ENCODE measurements around the gene RUBCN. TPM values are rescaled to one million over a fixed set of nuclear protein-coding genes. Genes with fewer than 3 reads are reported as not detected.
A peak's percentile ranks its signal among the peaks of the same experiment; 100 is the strongest.
"Not testable (repeated sequence)": the region's sequence is repeated elsewhere in the genome, so short reads cannot be mapped to it uniquely, and the experiment has no call there.

Gene RUBCN
- total RNA-seq, 1 experiment from 2014 or later, result 25.6 TPM

GRCh38 chr3:197673170-197673569, 63.5 kb downstream of the RUBCN start:
- H3K36me3 ChIP-seq (ENCODE audit: insufficient read depth, low read length, poor library complexity, severe bottlenecking), result peaks cover 5% of the 10 kb centered on the region
- H3K27ac ChIP-seq (ENCODE audit: low read depth, low read length, poor library complexity, severe bottlenecking), result no peak overlapping the region
- ChIA-PET POLR2A (ENCODE audit: low non-redundant PET) (no interaction called here), CTCF (no interaction called here)
- H3K4me1 ChIP-seq (ENCODE audit: insufficient read depth, low read length, poor library complexity, severe bottlenecking), result no peaks in the 10 kb centered on the region
- no peak for DNase-seq (ENCODE audit: low spot score)
- no peaks in the 10 kb centered on the region for H3K27me3 ChIP-seq (replicated peaks; ENCODE audit: insufficient read depth, low read depth, low read length, poor library complexity)
- TF ChIP-seq, protein P1, sequence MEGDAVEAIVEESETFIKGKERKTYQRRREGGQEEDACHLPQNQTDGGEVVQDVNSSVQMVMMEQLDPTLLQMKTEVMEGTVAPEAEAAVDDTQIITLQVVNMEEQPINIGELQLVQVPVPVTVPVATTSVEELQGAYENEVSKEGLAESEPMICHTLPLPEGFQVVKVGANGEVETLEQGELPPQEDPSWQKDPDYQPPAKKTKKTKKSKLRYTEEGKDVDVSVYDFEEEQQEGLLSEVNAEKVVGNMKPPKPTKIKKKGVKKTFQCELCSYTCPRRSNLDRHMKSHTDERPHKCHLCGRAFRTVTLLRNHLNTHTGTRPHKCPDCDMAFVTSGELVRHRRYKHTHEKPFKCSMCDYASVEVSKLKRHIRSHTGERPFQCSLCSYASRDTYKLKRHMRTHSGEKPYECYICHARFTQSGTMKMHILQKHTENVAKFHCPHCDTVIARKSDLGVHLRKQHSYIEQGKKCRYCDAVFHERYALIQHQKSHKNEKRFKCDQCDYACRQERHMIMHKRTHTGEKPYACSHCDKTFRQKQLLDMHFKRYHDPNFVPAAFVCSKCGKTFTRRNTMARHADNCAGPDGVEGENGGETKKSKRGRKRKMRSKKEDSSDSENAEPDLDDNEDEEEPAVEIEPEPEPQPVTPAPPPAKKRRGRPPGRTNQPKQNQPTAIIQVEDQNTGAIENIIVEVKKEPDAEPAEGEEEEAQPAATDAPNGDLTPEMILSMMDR (conservative IDR thresholded peaks at IDR 0.05; ENCODE audit: low read depth, low read length), result no peak
- no peak for TF ChIP-seq EZH2 (IDR thresholded peaks at IDR 0.05; ENCODE audit: borderline replicate concordance, low read depth, low read length, poor library complexity, severe bottlenecking)
- TSS peak; percentile 25 for BruUV-seq (replicated peaks)
- intact Hi-C loops (cut with micrococcal nuclease; ENCODE audit: unreplicated experiment), result no loop called here
- H3K4me3 ChIP-seq (ENCODE audit: low read depth, low read length, poor library complexity, severe bottlenecking), result no peak overlapping the region
- no peaks in the 10 kb centered on the region for H3K9me3 ChIP-seq (ENCODE audit: low read depth, low read length, poor library complexity, severe bottlenecking)

- ChIA-PET CTCF (interaction anchor here (0.9 kb wide), 1 partner anchor 71 kb away, joined by 3 read pairs; no protein-coding TSS in a partner anchor), POLR2A (ENCODE audit: low non-redundant PET) (no interaction called here)
- Histone ChIP-seq H3K27me3 (replicated peaks; ENCODE audit: insufficient read depth, low read depth, low read length, poor library complexity) (no peaks in the 10 kb centered on the region), H3K4me1 (ENCODE audit: insufficient read depth, low read length, poor library complexity, severe bottlenecking) (no peaks in the 10 kb centered on the region), H3K9me3 (ENCODE audit: low read depth, low read length, poor library complexity, severe bottlenecking) (no peaks in the 10 kb centered on the region), H3K36me3 (ENCODE audit: insufficient read depth, low read length, poor library complexity, severe bottlenecking) (peaks cover 5% of the 10 kb centered on the region), H3K4me3 (ENCODE audit: low read depth, low read length, poor library complexity, severe bottlenecking) (no peak overlapping the region), H3K27ac (ENCODE audit: low read depth, low read length, poor library complexity, severe bottlenecking) (no peak overlapping the region)
- DNase-seq (ENCODE audit: low spot score), result no peak
- no peak for TF ChIP-seq EZH2 (IDR thresholded peaks at IDR 0.05; ENCODE audit: borderline replicate concordance, low read depth, low read length, poor library complexity, severe bottlenecking)
- TF ChIP-seq, protein P1 (conservative IDR thresholded peaks at IDR 0.05; ENCODE audit: low read depth, low read length), result no peak
- no TSS peak for BruUV-seq (replicated peaks)
- intact Hi-C loops (cut with micrococcal nuclease; ENCODE audit: unreplicated experiment), result no loop called here
Measured at GRCh38 chr3:197670361-197670760, 66.3 kb downstream of the RUBCN start.

GRCh38 chr3:197667968-197668367, 68.7 kb downstream of the RUBCN start:
- ChIA-PET CTCF (no interaction called here), POLR2A (ENCODE audit: low non-redundant PET) (no interaction called here)
- DNase-seq (ENCODE audit: low spot score), result no peak
- Histone ChIP-seq H3K27me3 (replicated peaks; ENCODE audit: insufficient read depth, low read depth, low read length, poor library complexity) (no peaks in the 10 kb centered on the region), H3K27ac (ENCODE audit: low read depth, low read length, poor library complexity, severe bottlenecking) (no peak overlapping the region), H3K36me3 (ENCODE audit: insufficient read depth, low read length, poor library complexity, severe bottlenecking) (no peaks in the 10 kb centered on the region), H3K4me1 (ENCODE audit: insufficient read depth, low read length, poor library complexity, severe bottlenecking) (no peaks in the 10 kb centered on the region), H3K9me3 (ENCODE audit: low read depth, low read length, poor library complexity, severe bottlenecking) (no peaks in the 10 kb centered on the region), H3K4me3 (ENCODE audit: low read depth, low read length, poor library complexity, severe bottlenecking) (no peak overlapping the region)
- TF ChIP-seq, protein P1 (conservative IDR thresholded peaks at IDR 0.05; ENCODE audit: low read depth, low read length), result no peak
- no peak for TF ChIP-seq EZH2 (IDR thresholded peaks at IDR 0.05; ENCODE audit: borderline replicate concordance, low read depth, low read length, poor library complexity, severe bottlenecking)
- intact Hi-C loops (cut with micrococcal nuclease; ENCODE audit: unreplicated experiment), result no loop called here
- BruUV-seq (replicated peaks), result no TSS peak

- H3K36me3 ChIP-seq (ENCODE audit: insufficient read depth, low read length, poor library complexity, severe bottlenecking); intact Hi-C loops (cut with micrococcal nuclease; ENCODE audit: unreplicated experiment); H3K27ac ChIP-seq (ENCODE audit: low read depth, low read length, poor library complexity, severe bottlenecking); CTCF ChIA-PET; POLR2A ChIA-PET (ENCODE audit: low non-redundant PET); H3K4me3 ChIP-seq (ENCODE audit: low read depth, low read length, poor library complexity, severe bottlenecking); DNase-seq (ENCODE audit: low spot score); H3K27me3 ChIP-seq (replicated peaks; ENCODE audit: insufficient read depth, low read depth, low read length, poor library complexity); H3K9me3 ChIP-seq (ENCODE audit: low read depth, low read length, poor library complexity, severe bottlenecking); BruUV-seq (replicated peaks); H3K4me1 ChIP-seq (ENCODE audit: insufficient read depth, low read length, poor library complexity, severe bottlenecking): not testable (repeated sequence)
Measured at GRCh38 chr3:197667293-197667692, 69.4 kb downstream of the RUBCN start.

DNA sequence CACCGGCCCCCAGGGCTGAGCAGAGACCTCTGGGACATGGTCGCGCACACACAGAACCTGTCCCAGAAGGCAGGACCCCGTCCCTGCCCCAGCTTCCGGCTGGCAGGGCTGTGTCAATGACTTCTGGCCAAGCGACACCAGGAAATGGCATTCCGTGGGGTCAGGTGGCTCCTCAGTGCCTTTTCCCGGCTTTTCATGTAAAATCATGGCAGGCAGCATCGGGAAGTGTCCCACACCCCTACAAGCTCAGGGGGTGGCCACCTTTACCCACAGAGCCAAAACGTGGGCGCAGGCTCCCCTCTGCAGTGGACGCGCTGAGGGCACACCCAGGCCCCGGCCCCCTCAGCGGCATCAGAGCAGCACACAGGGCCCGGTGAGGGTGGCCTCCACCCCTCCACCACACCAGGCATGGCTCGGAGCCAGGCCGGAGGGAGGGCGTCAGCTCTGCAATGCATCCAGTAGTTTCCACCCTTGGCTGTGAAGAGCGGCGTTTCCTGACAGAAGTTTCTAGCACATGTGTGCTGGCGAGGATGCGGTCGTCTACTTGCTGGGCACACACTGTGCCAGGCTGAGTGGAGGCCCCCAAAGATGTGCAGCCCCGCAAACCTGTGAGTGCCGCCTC, 70.4 kb downstream of the RUBCN start:
- H3K27ac ChIP-seq (ENCODE audit: low read depth, low read length, poor library complexity, severe bottlenecking); POLR2A ChIA-PET (ENCODE audit: low non-redundant PET); DNase-seq (ENCODE audit: low spot score); CTCF ChIA-PET; BruUV-seq (replicated peaks); H3K36me3 ChIP-seq (ENCODE audit: insufficient read depth, low read length, poor library complexity, severe bottlenecking); H3K27me3 ChIP-seq (replicated peaks; ENCODE audit: insufficient read depth, low read depth, low read length, poor library complexity); intact Hi-C loops (cut with micrococcal nuclease; ENCODE audit: unreplicated experiment); H3K4me3 ChIP-seq (ENCODE audit: low read depth, low read length, poor library complexity, severe bottlenecking); H3K9me3 ChIP-seq (ENCODE audit: low read depth, low read length, poor library complexity, severe bottlenecking); H3K4me1 ChIP-seq (ENCODE audit: insufficient read depth, low read length, poor library complexity, severe bottlenecking): not testable (repeated sequence)
